Vagina (tissue), 2 donors: ENCODE results near the gene NCAN. TPM values are rescaled to one million over a fixed set of nuclear protein-coding genes. Genes with fewer than 3 reads are reported as not detected.
"Not testable (repeated sequence)": the region's sequence is repeated elsewhere in the genome, so short reads cannot be mapped to it uniquely, and the experiment has no call there.

Experiments
- DNase-seq, 2 donors: peaks; one replicate each; pipeline ENCODE4 v3.0.0-alpha.2; 2017; ENCODE audit errors: extremely low spot score in 2 of 2
- H3K27ac ChIP-seq: fragments of 200-600 bp; sonication (generic); one replicate; pipeline ENCODE4 v1.5.1; 2019
- H3K27me3 ChIP-seq: fragments of 200-600 bp; sonication (generic); one replicate; pipeline ENCODE4 v1.5.1; 2019
- H3K36me3 ChIP-seq, 2 donors: fragments of 200-600 bp; sonication (generic); one replicate each; pipeline ENCODE4 v1.5.1; 2017 to 2019
- H3K4me1 ChIP-seq: fragments of 200-600 bp; sonication (generic); one replicate; pipeline ENCODE4 v1.5.1; 2019
- H3K4me3 ChIP-seq, 2 donors: fragments of 200-600 bp; sonication (generic); 1 replicate in 1 of 2; 2 replicates in 1 of 2; pipeline ENCODE4 v1.5.1; 2016 to 2019
- H3K9me3 ChIP-seq: fragments of 200-600 bp; sonication (generic); one replicate; pipeline ENCODE4 v1.5.1; 2019
- POLR2A ChIP-seq, 2 donors: fragments of 450-650 bp; IDR thresholded peaks; one replicate each; pipeline ENCODE4 v1.6.1; 2017; ENCODE audit warnings: antibody characterized with exemption in 2 of 2, mild to moderate bottlenecking in 2 of 2, moderate library complexity in 2 of 2
- POLR2AphosphoS5 ChIP-seq, 2 donors: sonication (generic); formaldehyde crosslinking; IDR thresholded peaks; one replicate each; pipeline ENCODE4 v1.9.0; 2017; ENCODE audit warnings: antibody characterized with exemption in 2 of 2, mild to moderate bottlenecking in 2 of 2, low read depth in 1 of 2; ENCODE audit not compliant: insufficient read depth in 1 of 2
- intact Hi-C: fragments of 100-400 bp; cut with DNase I; formaldehyde crosslinking; loops from one replicate; pipeline ENCODE4 v1.15.1; 2023
- total RNA-seq: library from RNA; depleted of rRNA; stranded (reverse); fragments of >200 nt; gene quantifications from one replicate; pipeline ENCODE4 v1.2.3, GENCODE V29; 2016
- TF ChIP-seq, protein P1 (sequence below), 3 experiments: fragments of 450-650 bp in 2 of 3; fragments of 200-600 bp in 1 of 3; sonication (generic) in 1 of 3; IDR thresholded peaks; one replicate each; pipeline ENCODE4 v1.5.1; 2017 to 2019; ENCODE audit warnings: antibody characterized with exemption in 3 of 3, mild to moderate bottlenecking in 2 of 3, moderate library complexity in 2 of 3

The NCAN gene
- total RNA-seq, 1 donor from 2014 or later: not detected

- H3K27me3 ChIP-seq: no peaks in the 10 kb centered on the region
- no peak for DNase-seq
- no peak overlapping the region for H3K4me3 ChIP-seq
- H3K9me3 ChIP-seq: peaks cover 1% of the 10 kb centered on the region
- intact Hi-C loops: no loop called here
- no peak overlapping the region for H3K27ac ChIP-seq
- no peaks in the 10 kb centered on the region for H3K4me1 ChIP-seq
- TF ChIP-seq, protein P1, sequence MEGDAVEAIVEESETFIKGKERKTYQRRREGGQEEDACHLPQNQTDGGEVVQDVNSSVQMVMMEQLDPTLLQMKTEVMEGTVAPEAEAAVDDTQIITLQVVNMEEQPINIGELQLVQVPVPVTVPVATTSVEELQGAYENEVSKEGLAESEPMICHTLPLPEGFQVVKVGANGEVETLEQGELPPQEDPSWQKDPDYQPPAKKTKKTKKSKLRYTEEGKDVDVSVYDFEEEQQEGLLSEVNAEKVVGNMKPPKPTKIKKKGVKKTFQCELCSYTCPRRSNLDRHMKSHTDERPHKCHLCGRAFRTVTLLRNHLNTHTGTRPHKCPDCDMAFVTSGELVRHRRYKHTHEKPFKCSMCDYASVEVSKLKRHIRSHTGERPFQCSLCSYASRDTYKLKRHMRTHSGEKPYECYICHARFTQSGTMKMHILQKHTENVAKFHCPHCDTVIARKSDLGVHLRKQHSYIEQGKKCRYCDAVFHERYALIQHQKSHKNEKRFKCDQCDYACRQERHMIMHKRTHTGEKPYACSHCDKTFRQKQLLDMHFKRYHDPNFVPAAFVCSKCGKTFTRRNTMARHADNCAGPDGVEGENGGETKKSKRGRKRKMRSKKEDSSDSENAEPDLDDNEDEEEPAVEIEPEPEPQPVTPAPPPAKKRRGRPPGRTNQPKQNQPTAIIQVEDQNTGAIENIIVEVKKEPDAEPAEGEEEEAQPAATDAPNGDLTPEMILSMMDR (IDR thresholded peaks at IDR 0.05): no peak
- TF ChIP-seq POLR2AphosphoS5 (IDR thresholded peaks at IDR 0.05; ENCODE audit: insufficient read depth in 1 of 2, low read depth in 1 of 2): no peak
- no peak for TF ChIP-seq POLR2A (IDR thresholded peaks at IDR 0.05)
- no peaks in the 10 kb centered on the region for H3K36me3 ChIP-seq
Measured at GRCh38 chr19:19239675-19240074, 27.9 kb downstream of the NCAN start.

DNA sequence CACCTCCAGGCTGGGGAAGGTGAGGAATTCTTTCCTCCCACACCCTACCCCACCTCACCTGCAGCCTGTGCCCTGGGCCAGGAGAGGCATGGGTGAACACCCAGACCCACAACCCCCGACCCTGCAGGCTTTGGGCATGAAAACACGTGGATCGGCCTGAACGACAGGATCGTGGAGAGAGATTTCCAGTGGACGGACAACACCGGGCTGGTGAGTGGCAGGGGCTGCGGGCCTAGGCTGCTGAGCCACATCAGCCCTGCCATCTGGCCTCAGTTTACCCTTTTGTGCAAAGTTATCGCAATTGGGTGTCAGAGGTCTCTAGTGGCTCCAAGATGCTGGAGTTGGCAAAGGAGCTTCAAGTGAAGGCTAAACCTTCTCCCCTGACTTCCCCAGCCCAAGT is 28.7 kb downstream of the NCAN start:
- Histone ChIP-seq H3K4me3 (no peak overlapping the region), H3K9me3 (no peaks in the 10 kb centered on the region), H3K4me1 (no peaks in the 10 kb centered on the region), H3K36me3 (no peaks in the 10 kb centered on the region), H3K27ac (no peak overlapping the region), H3K27me3 (no peaks in the 10 kb centered on the region)
- DNase-seq: no peak
- intact Hi-C loops: no loop called here
- no peak for TF ChIP-seq POLR2A (IDR thresholded peaks at IDR 0.05)
- TF ChIP-seq POLR2AphosphoS5 (IDR thresholded peaks at IDR 0.05; ENCODE audit: insufficient read depth in 1 of 2, low read depth in 1 of 2): no peak
- TF ChIP-seq, protein P1 (IDR thresholded peaks at IDR 0.05): no peak

DNA sequence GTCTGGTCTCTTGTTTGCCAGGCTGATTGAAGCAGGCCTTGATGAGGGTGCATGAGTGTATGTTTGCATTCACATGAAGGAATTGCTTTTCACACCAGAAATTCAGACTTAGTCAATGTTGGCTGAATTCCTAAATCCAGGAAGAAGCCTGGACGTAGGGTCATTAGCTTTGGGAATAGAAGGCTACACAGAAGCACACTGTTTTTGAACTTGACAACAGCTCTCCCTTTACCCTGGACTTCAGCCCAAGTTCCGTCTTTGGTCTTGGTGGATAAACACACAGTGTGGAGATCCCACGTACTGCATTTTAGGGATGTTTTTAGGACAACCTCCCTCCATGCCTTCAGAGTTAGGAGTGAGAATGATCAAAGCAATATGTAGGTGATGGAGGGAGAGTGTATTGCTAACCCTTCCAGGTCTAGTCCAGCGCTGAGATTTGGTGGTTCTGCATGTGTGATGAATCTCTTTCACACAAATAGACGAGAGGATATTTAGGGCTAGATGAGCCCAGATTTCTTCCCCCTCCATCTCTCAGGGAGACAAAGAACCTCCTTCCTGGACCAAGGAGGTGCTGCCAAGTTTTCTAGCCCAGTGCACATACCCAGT is 38.5 kb downstream of the NCAN start:
- TF ChIP-seq POLR2AphosphoS5 (IDR thresholded peaks at IDR 0.05; ENCODE audit: insufficient read depth in 1 of 2, low read depth in 1 of 2): no peak
- Histone ChIP-seq H3K4me3 (no peak overlapping the region), H3K9me3 (no peaks in the 10 kb centered on the region), H3K27ac (no peak overlapping the region), H3K27me3 (no peaks in the 10 kb centered on the region), H3K4me1 (no peaks in the 10 kb centered on the region), H3K36me3 (no peaks in the 10 kb centered on the region)
- no peak for DNase-seq
- intact Hi-C loops: no loop called here

GRCh38 chr19:19253409-19253808 is 41.7 kb downstream of the NCAN start:
- H3K9me3 ChIP-seq, H3K36me3 ChIP-seq, H3K27ac ChIP-seq, DNase-seq, intact Hi-C loops, H3K4me3 ChIP-seq, H3K4me1 ChIP-seq, H3K27me3 ChIP-seq: not testable (repeated sequence)

DNA sequence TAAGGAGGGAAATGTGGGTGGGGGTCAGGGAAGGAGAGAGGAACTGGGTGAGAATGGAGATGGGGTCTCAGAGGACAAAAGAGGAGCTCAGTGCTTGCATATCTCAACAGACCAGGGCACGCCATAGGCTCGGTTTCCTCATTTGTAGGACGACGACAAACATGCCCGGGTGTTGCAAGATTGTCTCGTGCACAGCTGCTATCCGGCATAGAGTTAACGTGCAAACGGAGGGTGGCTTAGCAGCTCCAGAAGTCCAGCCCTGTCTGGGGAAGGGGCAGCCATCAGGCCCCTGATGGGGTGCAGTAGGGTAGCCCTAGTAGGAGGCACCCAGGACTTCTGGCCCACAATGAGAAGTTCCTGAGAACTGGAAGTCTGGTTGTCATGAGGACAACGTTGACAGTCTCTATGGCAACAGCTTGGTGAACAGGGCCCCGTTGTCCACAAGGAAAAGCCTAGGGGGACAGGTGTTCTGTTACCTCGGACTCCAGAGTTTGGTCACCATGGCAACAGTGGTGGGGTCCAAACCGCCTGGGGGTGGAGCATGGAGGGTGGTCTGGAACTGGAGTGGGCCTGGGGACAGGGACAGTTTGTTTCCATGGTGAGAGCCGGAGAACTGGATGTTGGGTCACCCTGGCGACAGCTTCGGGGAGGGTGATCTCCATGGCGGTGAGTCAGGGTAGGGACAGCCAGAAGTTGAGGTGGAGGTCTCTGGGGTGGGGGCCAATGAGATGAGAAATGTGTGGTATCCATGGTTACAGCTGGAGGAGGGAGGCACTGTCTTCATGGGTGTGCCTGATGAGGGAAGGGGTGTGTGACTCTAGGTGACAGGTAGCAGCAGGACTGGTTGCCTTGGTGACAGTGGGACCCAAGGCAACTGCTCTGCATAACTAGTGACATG is 44.6 kb downstream of the NCAN start:
- Histone ChIP-seq H3K36me3 (no peaks in the 10 kb centered on the region), H3K4me1 (peaks cover 4% of the 10 kb centered on the region), H3K9me3 (no peaks in the 10 kb centered on the region), H3K27ac (no peak overlapping the region), H3K27me3 (no peaks in the 10 kb centered on the region), H3K4me3 (no peak overlapping the region)
- intact Hi-C loops: no loop called here
- no peak for DNase-seq
- TF ChIP-seq, protein P1 (IDR thresholded peaks at IDR 0.05): no peak
- TF ChIP-seq POLR2A (IDR thresholded peaks at IDR 0.05) (no peak), POLR2AphosphoS5 (IDR thresholded peaks at IDR 0.05; ENCODE audit: insufficient read depth in 1 of 2, low read depth in 1 of 2) (no peak)

- Histone ChIP-seq H3K27ac (no peak overlapping the region), H3K4me1 (peaks cover 5% of the 10 kb centered on the region), H3K36me3 (no peaks in the 10 kb centered on the region), H3K4me3 (no peak overlapping the region), H3K9me3 (no peaks in the 10 kb centered on the region), H3K27me3 (no peaks in the 10 kb centered on the region)
- DNase-seq: no peak
- intact Hi-C loops: no loop called here
- TF ChIP-seq, protein P1 (IDR thresholded peaks at IDR 0.05): no peak
- TF ChIP-seq POLR2AphosphoS5 (IDR thresholded peaks at IDR 0.05; ENCODE audit: insufficient read depth in 1 of 2, low read depth in 1 of 2): no peak
- no peak for TF ChIP-seq POLR2A (IDR thresholded peaks at IDR 0.05)
Measured at GRCh38 chr19:19257137-19257536, 45.4 kb downstream of the NCAN start.
